ENCODE data around the gene ARPP19.

DNA sequence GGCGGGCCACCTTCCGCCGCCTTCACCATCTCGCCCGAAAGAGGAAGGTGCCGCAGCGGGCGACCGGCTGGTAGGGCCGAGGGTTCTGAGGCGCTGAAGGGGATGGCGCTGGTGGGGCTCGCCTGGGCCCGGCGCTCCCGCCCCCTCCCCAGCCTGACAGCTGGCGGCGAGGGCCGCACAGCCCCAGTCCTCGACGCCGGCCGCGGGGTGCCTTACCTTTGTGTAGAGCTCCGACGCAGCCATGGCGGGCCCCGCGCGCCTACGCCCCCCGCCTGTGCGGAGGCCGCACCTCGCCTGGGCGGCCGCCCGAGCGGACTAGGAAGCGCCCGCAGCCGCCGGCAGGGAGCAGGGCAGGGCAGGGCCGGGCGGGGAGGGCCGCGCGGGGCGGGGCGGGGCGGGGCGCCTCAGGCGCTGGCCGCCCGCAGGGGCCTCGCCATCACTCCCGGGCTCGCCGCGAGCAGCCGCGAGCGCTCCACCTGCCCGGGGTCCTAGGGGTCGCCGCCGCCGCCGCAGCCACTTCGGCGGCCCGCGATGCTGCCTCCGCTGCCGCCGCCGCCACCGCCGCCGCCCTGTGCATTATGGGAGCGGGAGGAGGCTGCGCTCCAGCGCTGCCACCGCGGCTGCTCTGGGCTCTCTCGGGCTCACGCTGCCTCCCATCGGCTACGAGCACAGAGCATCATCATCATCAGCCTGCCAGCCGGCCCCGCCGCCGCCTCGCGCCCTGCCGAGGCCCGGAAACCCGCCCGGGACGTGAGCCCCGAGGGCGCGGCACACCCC lies 40.1 kb downstream of the ARPP19 start, which contains the start of gene MYO5A:
- TF ChIP-seq, protein P1, sequence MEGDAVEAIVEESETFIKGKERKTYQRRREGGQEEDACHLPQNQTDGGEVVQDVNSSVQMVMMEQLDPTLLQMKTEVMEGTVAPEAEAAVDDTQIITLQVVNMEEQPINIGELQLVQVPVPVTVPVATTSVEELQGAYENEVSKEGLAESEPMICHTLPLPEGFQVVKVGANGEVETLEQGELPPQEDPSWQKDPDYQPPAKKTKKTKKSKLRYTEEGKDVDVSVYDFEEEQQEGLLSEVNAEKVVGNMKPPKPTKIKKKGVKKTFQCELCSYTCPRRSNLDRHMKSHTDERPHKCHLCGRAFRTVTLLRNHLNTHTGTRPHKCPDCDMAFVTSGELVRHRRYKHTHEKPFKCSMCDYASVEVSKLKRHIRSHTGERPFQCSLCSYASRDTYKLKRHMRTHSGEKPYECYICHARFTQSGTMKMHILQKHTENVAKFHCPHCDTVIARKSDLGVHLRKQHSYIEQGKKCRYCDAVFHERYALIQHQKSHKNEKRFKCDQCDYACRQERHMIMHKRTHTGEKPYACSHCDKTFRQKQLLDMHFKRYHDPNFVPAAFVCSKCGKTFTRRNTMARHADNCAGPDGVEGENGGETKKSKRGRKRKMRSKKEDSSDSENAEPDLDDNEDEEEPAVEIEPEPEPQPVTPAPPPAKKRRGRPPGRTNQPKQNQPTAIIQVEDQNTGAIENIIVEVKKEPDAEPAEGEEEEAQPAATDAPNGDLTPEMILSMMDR (conservative IDR thresholded peaks at IDR 0.05): peak; percentile 60
- TF ChIP-seq ZFX (IDR thresholded peaks at IDR 0.05): peak; percentile 80

All from C4-2B (cell line).